OCI-LY7 (cell line): ENCODE measurements around the gene PRF1. TPM values are rescaled to one million over a fixed set of nuclear protein-coding genes. Genes with fewer than 3 reads are reported as not detected.

Experiments used
- BruUV-seq: library from RNA; stranded (reverse); fragments of 400-500 nt; replicated peaks from 2 replicates; lab custom pipeline; 2021; lab: Mats Ljungman, UMichigan
- CTCF ChIA-PET: fragments of 300-600 bp; sonication (Branson Sonifier 250); formaldehyde crosslinking; loops from one replicate; lab custom pipeline; 2022; ENCODE audit warnings: antibody characterized with exemption; ENCODE audit not compliant: unreplicated experiment; lab: Charles Lee
- POLR2A ChIA-PET: fragments of 300-600 bp; sonication (Branson Sonifier 250); formaldehyde crosslinking; loops from one replicate; lab custom pipeline; 2022; ENCODE audit warnings: antibody characterized with exemption; lab: Charles Lee
- DNase-seq: peaks from one replicate; pipeline ENCODE4 v3.0.0-alpha.2; 2015; ENCODE audit warnings: low spot score
- H2AFZ ChIP-seq: fragments of 200-600 bp; sonication (generic), shearing (Covaris generic); 2 replicates; pipeline ENCODE4 v1.6.1; 2014; ENCODE audit warnings: mild to moderate bottlenecking, antibody characterized with exemption, low read length, moderate library complexity
- H3K27ac ChIP-seq: fragments of 200-600 bp; sonication (generic); 2 replicates; pipeline ENCODE4 v1.5.1; 2014; ENCODE audit warnings: mixed run types, low read depth, mild to moderate bottlenecking, moderate library complexity, low read length, inconsistent platforms; ENCODE audit not compliant: poor library complexity, severe bottlenecking
- H3K36me3 ChIP-seq: fragments of 200-600 bp; sonication (generic); 2 replicates; pipeline ENCODE4 v1.6.1; 2014; ENCODE audit warnings: mild to moderate bottlenecking, antibody characterized with exemption, low read length, moderate library complexity, mixed read lengths; ENCODE audit not compliant: insufficient read depth
- H3K4me1 ChIP-seq: fragments of 200-600 bp; sonication (generic); 2 replicates; pipeline ENCODE4 v1.5.1; 2014; ENCODE audit warnings: mild to moderate bottlenecking, low read length; ENCODE audit not compliant: insufficient read depth, poor library complexity, severe bottlenecking
- H3K4me2 ChIP-seq: fragments of 200-600 bp; sonication (generic); 2 replicates; pipeline ENCODE4 v1.6.1; 2014; ENCODE audit warnings: mild to moderate bottlenecking, low read length
- H3K4me3 ChIP-seq: fragments of 200-600 bp; sonication (generic); 2 replicates; pipeline ENCODE4 v1.5.1; 2014; ENCODE audit warnings: mild to moderate bottlenecking, low read depth, low read length; ENCODE audit not compliant: poor library complexity, severe bottlenecking
- H3K79me2 ChIP-seq: fragments of 200-600 bp; sonication (generic); 2 replicates; pipeline ENCODE4 v1.6.1; 2016; ENCODE audit warnings: low read depth, mild to moderate bottlenecking, low read length, moderate library complexity, mixed read lengths; ENCODE audit not compliant: insufficient read depth
- H3K9me2 ChIP-seq: fragments of 200-600 bp; sonication (generic); 2 replicates; pipeline ENCODE4 v1.6.1; 2016; ENCODE audit warnings: mild to moderate bottlenecking, low read length, mixed read lengths; ENCODE audit not compliant: insufficient read depth
- H3K9me3 ChIP-seq: fragments of 200-600 bp; sonication (generic); 2 replicates; pipeline ENCODE4 v1.6.1; 2014; ENCODE audit warnings: mild to moderate bottlenecking, mixed run types, low read length, mixed read lengths
- H4K20me1 ChIP-seq: fragments of 200-600 bp; sonication (generic); 2 replicates; pipeline ENCODE4 v1.6.1; 2014; ENCODE audit warnings: mild to moderate bottlenecking, antibody characterized with exemption, low read length, moderate library complexity, mixed read lengths; ENCODE audit not compliant: insufficient read depth
- CTCF ChIP-seq: fragments of 200-600 bp; sonication (generic); conservative IDR thresholded peaks from 2 replicates; pipeline ENCODE4 v1.5.1; 2014; ENCODE audit warnings: mild to moderate bottlenecking, antibody characterized with exemption, low read length, moderate library complexity, mixed read lengths
- EZH2phosphoT487 ChIP-seq: fragments of 200-600 bp; sonication (generic); IDR thresholded peaks from 2 replicates; pipeline ENCODE4 v1.6.1; 2018; ENCODE audit warnings: low read depth, borderline replicate concordance, mild to moderate bottlenecking, mixed run types, antibody characterized with exemption, low read length, moderate library complexity, mixed read lengths
- intact Hi-C: fragments of 100-400 bp; cut with micrococcal nuclease; formaldehyde crosslinking; loops from one replicate; pipeline ENCODE4 v1.10.0; 2022; ENCODE audit not compliant: unreplicated experiment
- total RNA-seq, 2 experiments: library from RNA; depleted of rRNA in 1 of 2; stranded (reverse); fragments of >200 nt in 1 of 2; shearing (Covaris generic) in 1 of 2; gene quantifications; 2 replicates each; pipeline ENCODE4 v1.2.3, GENCODE V29; 2014 to 2022

PRF1 gene
- total RNA-seq, 2 experiments from 2014 or later: 5.8 to 7.0 TPM

GRCh38 chr10:70557876-70558275 is 44.7 kb downstream of the PRF1 start:
- no peak overlapping the region for H2AFZ ChIP-seq
- peaks cover 64% of the 10 kb centered on the region for H3K4me1 ChIP-seq
- no peaks in the 10 kb centered on the region for H4K20me1 ChIP-seq
- H3K9me3 ChIP-seq: no peaks in the 10 kb centered on the region
- no peaks in the 10 kb centered on the region for H3K9me2 ChIP-seq
- POLR2A ChIA-PET: interaction anchor here (0.7 kb wide), 1 partner anchor 202 kb away, joined by 3 read pairs; no protein-coding TSS in a partner anchor
- no peaks in the 10 kb centered on the region for H3K79me2 ChIP-seq
- CTCF ChIA-PET: no interaction called here
- no peak overlapping the region for H3K4me3 ChIP-seq
- intact Hi-C loops: loop anchor here (2.0 kb wide), 1 partner anchor 201 kb away; no protein-coding TSS in a partner anchor
- H3K27ac ChIP-seq: peak overlapping the region; percentile 73
- peak overlapping the region; percentile 56 for H3K4me2 ChIP-seq
- BruUV-seq: no TSS peak
- TF ChIP-seq CTCF: no peak
- TF ChIP-seq EZH2phosphoT487: no peak
- DNase-seq: peak; percentile 84
- peaks cover 52% of the 10 kb centered on the region for H3K36me3 ChIP-seq

GRCh38 chr10:70557086-70557845 is 45.3 kb downstream of the PRF1 start:
- TF ChIP-seq EZH2phosphoT487 (no peak), CTCF (no peak)
- intact Hi-C loops: no loop called here
- Histone ChIP-seq H3K4me2 (peak overlapping the region; percentile 56), H3K4me3 (no peak overlapping the region), H3K79me2 (no peaks in the 10 kb centered on the region), H3K27ac (peak overlapping the region; percentile 73), H3K36me3 (peaks cover 56% of the 10 kb centered on the region), H3K4me1 (peaks cover 58% of the 10 kb centered on the region), H3K9me3 (no peaks in the 10 kb centered on the region), H4K20me1 (no peaks in the 10 kb centered on the region), H3K9me2 (no peaks in the 10 kb centered on the region), H2AFZ (no peak overlapping the region)
- no TSS peak for BruUV-seq
- ChIA-PET CTCF (no interaction called here), POLR2A (interaction anchor here (0.7 kb wide), 1 partner anchor 202 kb away, joined by 3 read pairs; no protein-coding TSS in a partner anchor)
- DNase-seq: no peak

GRCh38 chr10:70555371-70555770 is 47.2 kb downstream of the PRF1 start:
- Histone ChIP-seq H3K4me3 (no peak overlapping the region), H3K9me3 (no peaks in the 10 kb centered on the region), H4K20me1 (no peaks in the 10 kb centered on the region), H3K9me2 (no peaks in the 10 kb centered on the region), H3K4me1 (peaks cover 39% of the 10 kb centered on the region), H3K79me2 (no peaks in the 10 kb centered on the region), H3K36me3 (peaks cover 69% of the 10 kb centered on the region), H2AFZ (no peak overlapping the region), H3K27ac (no peak overlapping the region), H3K4me2 (no peak overlapping the region)
- CTCF ChIA-PET: no interaction called here
- intact Hi-C loops: no loop called here
- TF ChIP-seq EZH2phosphoT487 (no peak), CTCF (no peak)
- BruUV-seq: no TSS peak
- POLR2A ChIA-PET: interaction anchor here (0.6 kb wide), 2 partner anchors 66 to 76 kb away, joined by 3 read pairs; no protein-coding TSS in a partner anchor
- DNase-seq: no peak
